Mesodermal cell (in vitro differentiated cells): ENCODE data around the gene MDK.
"Not testable (repeated sequence)": the region's sequence is repeated elsewhere in the genome, so short reads cannot be mapped to it uniquely, and the experiment has no call there.

Experiments used
- H3K27ac ChIP-seq: 2 replicates; pipeline ENCODE4 v1.7.0; 2013; ENCODE audit warnings: mild to moderate bottlenecking, low read depth, low read length, moderate library complexity; ENCODE audit not compliant: severe bottlenecking
- H3K36me3 ChIP-seq: 2 replicates; pipeline ENCODE4 v1.7.1; 2013; ENCODE audit warnings: mild to moderate bottlenecking, low read length, moderate library complexity; ENCODE audit not compliant: control insufficient read depth, insufficient read depth
- H3K4me1 ChIP-seq: one replicate; pipeline ENCODE4 v1.7.1; 2013; ENCODE audit warnings: mild to moderate bottlenecking, low read length; ENCODE audit not compliant: insufficient read depth, control insufficient read depth, poor library complexity, severe bottlenecking
- H3K4me3 ChIP-seq: 2 replicates; pipeline ENCODE4 v1.7.0; 2013; ENCODE audit warnings: low read length, control low read depth, mild to moderate bottlenecking; ENCODE audit not compliant: insufficient read depth, poor library complexity, severe bottlenecking; ENCODE audit errors: extremely low read depth
- H3K9me3 ChIP-seq: 2 replicates; pipeline ENCODE4 v1.7.1; 2013; ENCODE audit warnings: mild to moderate bottlenecking, low read length, moderate library complexity; ENCODE audit not compliant: control insufficient read depth
- WGBS, 2 experiments: methylation state at CpG; one replicate each; pipeline ENCODE4 v1.1.5; 2013; ENCODE audit warnings: missing lambda C conversion rate in 2 of 2; ENCODE audit not compliant: insufficient coverage in 2 of 2; 5-methylcytosine and 5-hydroxymethylcytosine counted together

MDK gene

GRCh38 chr11:46377831-46378230 is 3.6 kb upstream of the MDK start:
- peaks cover 1% of the 10 kb centered on the region for H3K4me1 ChIP-seq
- WGBS, 2 experiments: 97 to 100% methylated on average over 2 to 5 of the region's 5 CpGs
- H3K27ac ChIP-seq: no peak overlapping the region
- H3K36me3 ChIP-seq: peaks cover 53% of the 10 kb centered on the region
- no peak overlapping the region for H3K4me3 ChIP-seq
- H3K9me3 ChIP-seq: no peaks in the 10 kb centered on the region

- Histone ChIP-seq H3K4me1 (peaks cover 5% of the 10 kb centered on the region), H3K36me3 (peaks cover 54% of the 10 kb centered on the region), H3K4me3 (no peak overlapping the region), H3K27ac (no peak overlapping the region), H3K9me3 (no peaks in the 10 kb centered on the region)
- WGBS, 2 experiments: 96 to 97% methylated on average over 8 to 10 of the region's 10 CpGs
Observed at GRCh38 chr11:46378296-46378695, 3.2 kb upstream of the MDK start.

- Histone ChIP-seq H3K27ac (peak overlapping the region; percentile 98), H3K36me3 (peaks cover 57% of the 10 kb centered on the region), H3K4me3 (no peak overlapping the region), H3K9me3 (no peaks in the 10 kb centered on the region), H3K4me1 (peaks cover 5% of the 10 kb centered on the region)
- 86 to 87% methylated on average over 13 to 16 of the region's 20 CpGs for WGBS, 2 experiments
Observed at GRCh38 chr11:46378811-46379481, 2.5 kb upstream of the MDK start.

GRCh38 chr11:46379482-46380293 is 1.8 kb upstream of the MDK start:
- H3K9me3 ChIP-seq, H3K4me1 ChIP-seq: not testable (repeated sequence)
- 13 to 19% methylated on average over 22 to 23 of the region's 36 CpGs for WGBS, 2 experiments
- Histone ChIP-seq H3K36me3 (peaks cover 57% of the 10 kb centered on the region), H3K4me3 (peak overlapping the region; percentile 64), H3K27ac (peak overlapping the region; percentile 98)

GRCh38 chr11:46380340-46381047 is 975 bp upstream of the MDK start:
- H3K4me3 ChIP-seq: peak overlapping the region; percentile 64
- peaks cover 5% of the 10 kb centered on the region for H3K4me1 ChIP-seq
- H3K9me3 ChIP-seq: no peaks in the 10 kb centered on the region
- 1% methylated on average over 16 to 29 of the region's 45 CpGs for WGBS, 2 experiments
- peak overlapping the region; percentile 98 for H3K27ac ChIP-seq
- peaks cover 52% of the 10 kb centered on the region for H3K36me3 ChIP-seq

GRCh38 chr11:46381819-46382645 is 563 bp downstream of the MDK start:
- Histone ChIP-seq H3K27ac (peak overlapping the region; percentile 93), H3K4me1 (peaks cover 5% of the 10 kb centered on the region), H3K4me3 (peak overlapping the region; percentile 80), H3K9me3 (no peaks in the 10 kb centered on the region), H3K36me3 (peaks cover 37% of the 10 kb centered on the region)
- 1% methylated on average over 38 to 49 of the region's 66 CpGs for WGBS, 2 experiments

GRCh38 chr11:46382646-46383403 is 1.4 kb downstream of the MDK start:
- H3K4me3 ChIP-seq: peak overlapping the region; percentile 80

GRCh38 chr11:46383404-46383758 is 1.9 kb downstream of the MDK start:
- Histone ChIP-seq H3K36me3 (peaks cover 23% of the 10 kb centered on the region), H3K27ac (no peak overlapping the region), H3K9me3 (no peaks in the 10 kb centered on the region), H3K4me1 (peaks cover 15% of the 10 kb centered on the region), H3K4me3 (peak overlapping the region; percentile 80)
- 17 to 83% methylated on average over 1 to 2 of the region's 7 CpGs for WGBS, 2 experiments

More at GRCh38 chr11:46382646-46383403, 1.4 kb downstream of the MDK start:
- H3K27ac ChIP-seq: peak overlapping the region; percentile 29
- WGBS, 2 experiments: 40 to 45% methylated on average over 8 to 10 of the region's 18 CpGs
- H3K36me3 ChIP-seq: peaks cover 29% of the 10 kb centered on the region
- peaks cover 10% of the 10 kb centered on the region for H3K4me1 ChIP-seq
- H3K9me3 ChIP-seq: no peaks in the 10 kb centered on the region

- peaks cover 23% of the 10 kb centered on the region for H3K36me3 ChIP-seq
- H3K4me1 ChIP-seq: peaks cover 23% of the 10 kb centered on the region
- 93 to 94% methylated on average over 4 to 9 of the region's 12 CpGs for WGBS, 2 experiments
- H3K27ac ChIP-seq: no peak overlapping the region
- H3K4me3 ChIP-seq: no peak overlapping the region
- no peaks in the 10 kb centered on the region for H3K9me3 ChIP-seq
Observed at GRCh38 chr11:46383974-46384701, 2.7 kb downstream of the MDK start.
